Breast epithelium (tissue), 3 donors: ENCODE results near the gene ZNF574.

ENCODE experiments used
- POLR2A ChIP-seq: fragments of 450-650 bp; IDR thresholded peaks from one replicate; pipeline ENCODE4 v1.6.1; 2016; ENCODE audit warnings: antibody characterized with exemption, mild to moderate bottlenecking, moderate library complexity
- POLR2AphosphoS5 ChIP-seq, 3 donors: sonication (generic); formaldehyde crosslinking; IDR thresholded peaks; one replicate each; pipeline ENCODE4 v1.6.1; 2017; ENCODE audit warnings: antibody characterized with exemption in 3 of 3
- TF ChIP-seq, protein P1 (sequence below), 3 donors: fragments of 450-650 bp; IDR thresholded peaks; one replicate each; pipeline ENCODE4 v1.5.1; 2016 to 2017; ENCODE audit warnings: antibody characterized with exemption in 3 of 3, mild to moderate bottlenecking in 3 of 3, moderate library complexity in 3 of 3

DNA sequence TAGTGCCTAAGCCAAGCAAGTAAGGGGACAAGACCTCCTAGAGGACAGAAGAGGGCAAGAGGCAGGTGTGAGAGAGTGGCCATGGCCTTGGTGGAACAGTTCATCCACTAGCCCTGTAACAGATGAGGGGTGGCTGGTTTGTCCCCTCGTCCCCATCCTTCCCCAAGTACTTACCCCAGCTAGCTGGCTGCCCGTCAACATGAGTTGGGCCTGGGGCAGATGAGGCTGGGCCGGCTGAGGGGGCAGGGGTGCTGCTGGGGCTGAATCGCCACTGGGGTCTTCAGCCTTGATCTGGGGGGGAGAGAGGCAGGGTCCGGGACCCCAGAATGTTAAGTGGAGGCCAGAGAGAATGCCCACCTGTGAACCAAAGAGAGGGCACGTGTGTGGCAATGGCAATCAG lies 41.1 kb downstream of the ZNF574 start:
- TF ChIP-seq POLR2A (no peak), POLR2AphosphoS5 (IDR thresholded peaks at IDR 0.05) (no peak)
- TF ChIP-seq, protein P1, sequence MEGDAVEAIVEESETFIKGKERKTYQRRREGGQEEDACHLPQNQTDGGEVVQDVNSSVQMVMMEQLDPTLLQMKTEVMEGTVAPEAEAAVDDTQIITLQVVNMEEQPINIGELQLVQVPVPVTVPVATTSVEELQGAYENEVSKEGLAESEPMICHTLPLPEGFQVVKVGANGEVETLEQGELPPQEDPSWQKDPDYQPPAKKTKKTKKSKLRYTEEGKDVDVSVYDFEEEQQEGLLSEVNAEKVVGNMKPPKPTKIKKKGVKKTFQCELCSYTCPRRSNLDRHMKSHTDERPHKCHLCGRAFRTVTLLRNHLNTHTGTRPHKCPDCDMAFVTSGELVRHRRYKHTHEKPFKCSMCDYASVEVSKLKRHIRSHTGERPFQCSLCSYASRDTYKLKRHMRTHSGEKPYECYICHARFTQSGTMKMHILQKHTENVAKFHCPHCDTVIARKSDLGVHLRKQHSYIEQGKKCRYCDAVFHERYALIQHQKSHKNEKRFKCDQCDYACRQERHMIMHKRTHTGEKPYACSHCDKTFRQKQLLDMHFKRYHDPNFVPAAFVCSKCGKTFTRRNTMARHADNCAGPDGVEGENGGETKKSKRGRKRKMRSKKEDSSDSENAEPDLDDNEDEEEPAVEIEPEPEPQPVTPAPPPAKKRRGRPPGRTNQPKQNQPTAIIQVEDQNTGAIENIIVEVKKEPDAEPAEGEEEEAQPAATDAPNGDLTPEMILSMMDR (IDR thresholded peaks at IDR 0.05): no peak
